Epithelial cell of proximal tubule (primary cell): ENCODE data around the gene METAP2. TPM values are rescaled to one million over a fixed set of nuclear protein-coding genes. Genes with fewer than 3 reads are reported as not detected.

Source experiments
- DNase-seq: peaks from one replicate; pipeline ENCODE4 v3.0.0-alpha.2; 2011; ENCODE audit warnings: low read depth
- H3K4me3 ChIP-seq: 2 replicates; pipeline ENCODE4 v1.5.1; 2011; ENCODE audit warnings: low read depth, mild to moderate bottlenecking, low read length
- total RNA-seq: library from RNA; depleted of rRNA; stranded (reverse); fragments of >200 nt; gene quantifications from 2 replicates; pipeline ENCODE4 v1.2.3, GENCODE V29; 2015
- TF ChIP-seq, protein P1 (sequence below): conservative IDR thresholded peaks from 2 replicates; pipeline ENCODE4 v1.5.1; 2012; ENCODE audit warnings: low read depth, mild to moderate bottlenecking, low read length

The METAP2 gene
- total RNA-seq, 1 donor from 2014 or later = 82.2 TPM

DNA sequence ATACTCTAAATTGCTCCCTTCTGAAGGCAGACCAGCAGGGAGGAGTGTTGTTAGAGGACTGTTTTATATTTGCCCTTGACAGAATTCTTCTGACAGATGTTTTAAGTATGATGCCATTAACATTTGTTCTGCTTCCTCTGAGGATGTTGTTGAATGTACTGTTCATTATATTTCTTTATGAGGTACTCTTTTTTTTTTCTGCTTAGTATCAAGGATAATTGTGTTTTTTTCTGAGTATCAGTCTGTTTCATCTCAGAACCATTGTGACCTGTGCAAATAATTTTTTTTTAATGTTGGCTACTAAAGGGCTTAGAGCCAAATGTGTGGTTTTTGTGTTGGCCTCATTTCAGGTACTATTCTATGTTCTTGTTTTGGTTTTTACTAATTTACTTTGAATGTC, 10.6 kb downstream of the METAP2 start:
- TF ChIP-seq, protein P1, sequence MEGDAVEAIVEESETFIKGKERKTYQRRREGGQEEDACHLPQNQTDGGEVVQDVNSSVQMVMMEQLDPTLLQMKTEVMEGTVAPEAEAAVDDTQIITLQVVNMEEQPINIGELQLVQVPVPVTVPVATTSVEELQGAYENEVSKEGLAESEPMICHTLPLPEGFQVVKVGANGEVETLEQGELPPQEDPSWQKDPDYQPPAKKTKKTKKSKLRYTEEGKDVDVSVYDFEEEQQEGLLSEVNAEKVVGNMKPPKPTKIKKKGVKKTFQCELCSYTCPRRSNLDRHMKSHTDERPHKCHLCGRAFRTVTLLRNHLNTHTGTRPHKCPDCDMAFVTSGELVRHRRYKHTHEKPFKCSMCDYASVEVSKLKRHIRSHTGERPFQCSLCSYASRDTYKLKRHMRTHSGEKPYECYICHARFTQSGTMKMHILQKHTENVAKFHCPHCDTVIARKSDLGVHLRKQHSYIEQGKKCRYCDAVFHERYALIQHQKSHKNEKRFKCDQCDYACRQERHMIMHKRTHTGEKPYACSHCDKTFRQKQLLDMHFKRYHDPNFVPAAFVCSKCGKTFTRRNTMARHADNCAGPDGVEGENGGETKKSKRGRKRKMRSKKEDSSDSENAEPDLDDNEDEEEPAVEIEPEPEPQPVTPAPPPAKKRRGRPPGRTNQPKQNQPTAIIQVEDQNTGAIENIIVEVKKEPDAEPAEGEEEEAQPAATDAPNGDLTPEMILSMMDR = no peak
- H3K4me3 ChIP-seq = no peak overlapping the region
- DNase-seq = no peak

DNA sequence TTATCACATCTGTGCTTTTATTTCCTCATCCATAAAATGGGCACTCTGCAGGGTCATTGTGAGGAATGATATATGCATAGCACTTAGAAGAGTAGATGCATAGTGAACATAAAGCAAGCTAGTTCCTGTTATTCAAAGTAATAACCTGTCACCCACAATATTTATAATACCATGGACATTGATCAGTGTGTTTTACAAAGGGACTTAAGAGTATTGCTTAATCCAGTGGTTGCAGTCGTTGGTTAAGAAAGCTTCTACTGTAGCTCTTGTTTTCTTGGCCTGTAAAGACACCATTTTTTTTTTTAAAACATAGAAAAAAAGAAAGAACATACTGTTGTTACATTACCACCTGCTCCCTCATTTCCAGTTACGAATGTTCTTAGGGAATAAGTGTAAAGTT, 13.1 kb downstream of the METAP2 start:
- DNase-seq = no peak
- TF ChIP-seq, protein P1 = no peak
- no peak overlapping the region for H3K4me3 ChIP-seq

DNA sequence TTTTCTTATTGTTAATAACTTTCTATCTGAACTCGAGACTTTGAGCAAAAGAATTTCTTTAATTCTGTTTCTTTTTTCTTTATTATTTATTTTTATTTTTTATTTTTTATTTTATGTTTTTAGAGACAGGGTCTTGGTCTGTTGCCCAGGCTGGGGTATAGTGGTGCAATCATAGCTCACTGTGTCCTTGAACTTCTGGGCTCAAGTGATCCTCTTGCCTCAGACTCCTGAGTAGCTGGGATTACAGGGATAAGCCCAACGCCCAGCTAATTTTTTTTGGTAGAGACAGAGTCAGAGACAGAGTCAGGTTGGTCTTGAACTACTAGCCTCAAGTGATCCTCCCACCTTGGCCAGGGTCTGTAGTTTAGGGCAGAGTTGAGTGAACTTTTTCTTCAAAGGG, 18.5 kb downstream of the METAP2 start:
- H3K4me3 ChIP-seq = no peak overlapping the region
- no peak for DNase-seq
- TF ChIP-seq, protein P1 = no peak

DNA sequence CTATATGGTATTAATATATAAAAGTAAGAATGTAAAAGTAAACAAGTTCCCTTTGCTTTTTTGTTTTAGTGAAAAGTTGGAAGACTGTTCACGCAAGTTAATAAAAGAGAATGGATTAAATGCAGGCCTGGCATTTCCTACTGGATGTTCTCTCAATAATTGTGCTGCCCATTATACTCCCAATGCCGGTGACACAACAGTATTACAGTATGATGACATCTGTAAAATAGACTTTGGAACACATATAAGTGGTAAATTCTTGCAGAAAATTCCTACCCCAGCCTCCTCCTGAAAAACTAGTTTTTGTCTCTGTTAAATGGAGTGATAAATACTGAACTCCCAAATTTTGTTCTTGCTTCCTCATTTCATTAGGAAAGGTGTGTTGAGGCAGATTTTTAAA, 20.9 kb downstream of the METAP2 start:
- no peak for DNase-seq
- no peak overlapping the region for H3K4me3 ChIP-seq
- TF ChIP-seq, protein P1 = no peak

DNA sequence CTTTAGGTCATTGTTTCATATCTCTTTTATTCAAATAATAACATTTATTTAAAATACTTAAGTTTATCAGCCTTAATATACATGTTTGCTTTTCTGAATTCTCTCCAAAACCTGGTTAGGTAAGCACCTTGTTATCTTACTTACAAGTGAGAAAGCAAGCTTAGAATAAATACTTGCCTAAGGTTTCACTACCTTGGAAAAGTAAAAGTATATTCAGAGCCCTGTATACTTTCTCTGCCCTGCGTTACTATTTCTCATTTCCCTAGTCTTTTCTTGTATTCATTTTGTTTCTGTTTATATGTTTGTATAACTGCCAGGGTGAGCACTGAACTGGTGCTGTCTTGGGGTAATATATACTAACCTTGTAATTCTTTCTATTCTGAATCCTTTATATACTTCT, 21.5 kb downstream of the METAP2 start:
- TF ChIP-seq, protein P1 = no peak
- DNase-seq = no peak

DNA sequence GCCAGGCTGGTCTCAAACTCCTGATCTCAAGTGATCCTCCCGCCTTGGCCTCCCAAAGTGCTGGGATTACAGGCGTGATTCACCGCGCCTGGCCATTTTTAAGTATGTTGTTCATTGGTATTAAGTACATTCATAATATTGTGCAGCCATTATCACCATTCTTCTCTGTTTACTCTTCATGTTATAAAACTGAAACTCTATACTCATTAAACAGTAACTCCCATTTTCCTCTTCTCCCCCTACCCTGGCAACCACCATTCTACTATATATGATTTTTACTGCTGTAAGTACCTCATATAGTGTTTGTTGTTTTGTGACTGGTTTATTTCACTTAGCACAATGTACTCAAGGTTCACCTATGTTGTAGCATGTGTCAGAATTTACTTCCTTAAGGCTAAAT, 23.1 kb downstream of the METAP2 start:
- TF ChIP-seq, protein P1 = no peak
- H3K4me3 ChIP-seq = no peak overlapping the region
- DNase-seq = no peak

More for the DNA sequence above, 21.5 kb downstream of the METAP2 start:
- H3K4me3 ChIP-seq = no peak overlapping the region

DNA sequence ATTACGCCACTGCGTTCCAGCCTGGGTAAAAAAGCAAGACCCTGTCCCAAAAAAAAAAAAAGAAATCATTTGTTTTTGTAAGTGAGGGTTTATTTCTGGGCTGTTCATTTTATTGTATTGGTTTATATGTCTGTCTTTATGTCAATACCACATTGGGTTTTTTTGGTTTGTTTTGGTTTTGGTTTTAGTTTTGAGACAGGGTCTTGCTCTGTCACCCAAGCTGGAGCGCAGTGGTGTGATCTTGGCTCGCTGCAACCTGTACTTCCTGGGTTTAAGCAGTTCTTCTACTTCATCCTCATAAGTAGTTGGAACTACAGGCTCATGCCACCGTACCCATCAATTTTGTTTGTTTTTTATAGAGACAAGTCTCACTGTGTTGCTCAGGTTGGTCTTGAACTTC, 25.0 kb downstream of the METAP2 start:
- DNase-seq = no peak
- H3K4me3 ChIP-seq = no peak overlapping the region
- TF ChIP-seq, protein P1 = no peak
